Measurements from ENCODE around the gene MAEL.
A peak's percentile ranks its signal among the peaks of the same experiment; 100 is the strongest.

Gene MAEL

GRCh38 chr1:166969074-166969677 is 19.9 kb upstream of the MAEL start:
- TF ChIP-seq CTCF (IDR thresholded peaks at IDR 0.05) (no peak), ZFX (IDR thresholded peaks at IDR 0.05; ENCODE audit: borderline replicate concordance) (no peak)
- H3K27ac ChIP-seq, result no peak overlapping the region

GRCh38 chr1:166971252-166971651 is 17.8 kb upstream of the MAEL start:
- no peak overlapping the region for H3K27ac ChIP-seq
- TF ChIP-seq CTCF (IDR thresholded peaks at IDR 0.05), result no peak

- TF ChIP-seq ZFX (IDR thresholded peaks at IDR 0.05; ENCODE audit: borderline replicate concordance) (no peak), CTCF (IDR thresholded peaks at IDR 0.05) (no peak)
Observed at GRCh38 chr1:166972193-166972592, 16.9 kb upstream of the MAEL start.

GRCh38 chr1:166972826-166973225 is 16.3 kb upstream of the MAEL start:
- no peak for TF ChIP-seq CTCF (IDR thresholded peaks at IDR 0.05)
- TF ChIP-seq ZFX (IDR thresholded peaks at IDR 0.05; ENCODE audit: borderline replicate concordance), result no peak
- H3K27ac ChIP-seq, result no peak overlapping the region

More at GRCh38 chr1:166972193-166972592, 16.9 kb upstream of the MAEL start:
- H3K27ac ChIP-seq, result no peak overlapping the region

GRCh38 chr1:166974647-166975345 is 14.3 kb upstream of the MAEL start:
- H3K27ac ChIP-seq, result no peak overlapping the region
- no peak for TF ChIP-seq CTCF (IDR thresholded peaks at IDR 0.05)
- TF ChIP-seq ZFX (IDR thresholded peaks at IDR 0.05; ENCODE audit: borderline replicate concordance), result no peak

- H3K27ac ChIP-seq, result no peak within 1 kb of the TSS
- TF ChIP-seq ZFX (IDR thresholded peaks at IDR 0.05; ENCODE audit: borderline replicate concordance) (no peak), CTCF (IDR thresholded peaks at IDR 0.05) (peak; percentile 67)
Observed at GRCh38 chr1:166975361-166976129, 13.5 kb upstream of the MAEL start, which contains the start of gene ILDR2. Gene ILDR2 (minus strand): TSS chr1:166975540. CDS start chr1:166975268, 272 bp downstream.

GRCh38 chr1:166977951-166978350 is 11.1 kb upstream of the MAEL start:
- H3K27ac ChIP-seq, result no peak overlapping the region
- TF ChIP-seq CTCF (IDR thresholded peaks at IDR 0.05) (no peak), ZFX (IDR thresholded peaks at IDR 0.05; ENCODE audit: borderline replicate concordance) (no peak)
